ENCODE data around the gene CCBE1.
"Not testable (repeated sequence)": the region's sequence is repeated elsewhere in the genome, so short reads cannot be mapped to it uniquely, and the experiment has no call there.

The CCBE1 gene

DNA sequence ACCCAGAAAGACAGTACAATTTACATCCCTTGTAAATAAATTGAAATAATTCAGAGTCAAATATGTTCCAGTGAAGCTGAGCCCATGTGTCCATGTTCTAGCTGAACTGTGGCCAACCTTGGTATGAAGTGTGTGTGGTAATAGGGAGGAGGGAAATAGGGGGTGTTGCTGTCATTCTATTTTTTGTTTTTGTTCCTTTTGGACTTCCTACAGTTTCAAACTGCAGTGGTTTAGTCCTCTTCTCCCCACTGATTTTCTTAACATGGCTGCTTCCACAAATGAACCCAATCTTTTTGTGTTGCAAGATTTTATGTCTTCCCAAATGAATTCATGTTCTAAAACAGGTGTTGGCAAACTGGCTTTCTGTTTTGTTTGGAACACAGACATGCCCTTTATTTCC lies 156.9 kb downstream of the CCBE1 start:
- DNase-seq (ENCODE audit: low read depth, low spot score) = no peak

DNA sequence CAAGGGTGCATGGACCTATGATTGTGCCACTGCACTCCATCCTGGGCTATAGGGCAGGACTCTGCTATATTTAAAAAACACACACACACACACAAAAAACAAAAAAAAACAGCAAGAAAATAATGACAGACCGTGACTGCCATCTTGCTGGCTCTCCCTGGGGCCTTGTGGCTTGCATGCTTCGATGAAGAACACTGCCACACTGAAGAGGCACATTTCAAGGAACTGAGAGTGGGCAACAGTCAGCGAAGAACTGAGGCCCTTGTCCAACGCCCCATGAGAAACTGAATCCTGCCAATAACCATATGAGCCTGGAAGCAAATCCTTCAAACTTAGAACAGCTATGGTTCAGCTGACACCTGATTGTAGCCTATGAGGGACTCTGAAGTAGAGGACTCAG lies 158.1 kb downstream of the CCBE1 start:
- DNase-seq (ENCODE audit: low read depth, low spot score) = no peak

DNA sequence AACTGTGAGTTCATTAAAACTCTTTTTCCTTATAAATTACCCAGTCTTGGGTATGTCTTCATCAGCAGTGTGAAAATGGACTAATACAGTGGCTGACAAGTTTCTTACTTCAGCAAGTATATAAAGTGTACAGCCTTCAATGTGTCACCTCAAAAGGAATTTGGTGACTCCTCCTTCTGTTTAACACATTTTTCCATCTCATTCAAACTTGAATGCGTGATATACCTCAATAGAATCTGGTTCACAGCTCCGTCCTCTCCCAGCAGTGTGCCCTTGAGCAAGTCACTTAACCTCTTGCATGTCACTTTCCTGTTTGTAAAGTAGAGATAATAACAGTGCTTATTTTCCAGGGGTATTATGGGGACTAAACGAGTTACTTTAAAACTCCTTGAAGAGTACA lies 159.6 kb downstream of the CCBE1 start:
- no peak for DNase-seq (ENCODE audit: low read depth, low spot score)

DNA sequence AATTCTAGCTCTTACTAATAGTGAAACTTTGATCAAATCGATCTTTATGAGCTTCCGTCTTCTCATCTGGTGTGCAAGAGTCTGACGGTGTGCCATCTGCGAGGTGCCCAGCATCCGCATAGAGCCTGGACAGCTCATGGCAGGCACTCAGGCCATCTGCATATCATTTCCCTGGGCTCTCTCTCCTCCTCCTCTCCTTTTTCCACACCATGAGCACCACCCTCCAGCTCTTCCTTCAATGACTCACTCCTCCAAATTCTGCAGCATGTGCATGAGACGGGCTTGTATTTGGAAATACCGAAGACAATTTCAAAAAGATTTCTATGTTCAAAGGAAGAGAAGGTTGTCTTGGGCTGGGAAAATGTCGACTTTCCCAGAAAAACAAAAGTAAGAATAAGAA lies 161.1 kb downstream of the CCBE1 start:
- DNase-seq (ENCODE audit: low read depth, low spot score) = no peak

DNA sequence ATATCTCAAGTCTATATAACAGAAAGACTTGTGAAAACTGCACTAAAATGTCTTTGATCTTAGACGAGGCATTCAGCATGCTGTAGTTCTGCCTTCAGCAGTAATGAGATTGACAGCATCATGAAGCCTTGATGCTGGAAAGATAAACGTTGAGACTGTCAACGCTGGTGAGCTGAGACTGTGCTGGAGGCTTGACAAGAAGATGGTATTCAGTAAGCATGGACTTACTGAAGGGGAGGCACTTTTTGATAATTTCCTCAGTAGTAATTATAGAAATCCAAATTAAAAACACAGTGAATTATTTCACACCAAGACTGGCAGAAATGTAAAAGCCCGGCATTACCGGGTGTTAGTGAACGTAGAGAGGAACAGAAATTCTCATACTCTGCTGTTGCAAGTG lies 162.2 kb downstream of the CCBE1 start:
- DNase-seq (ENCODE audit: low read depth, low spot score) = no peak

DNA sequence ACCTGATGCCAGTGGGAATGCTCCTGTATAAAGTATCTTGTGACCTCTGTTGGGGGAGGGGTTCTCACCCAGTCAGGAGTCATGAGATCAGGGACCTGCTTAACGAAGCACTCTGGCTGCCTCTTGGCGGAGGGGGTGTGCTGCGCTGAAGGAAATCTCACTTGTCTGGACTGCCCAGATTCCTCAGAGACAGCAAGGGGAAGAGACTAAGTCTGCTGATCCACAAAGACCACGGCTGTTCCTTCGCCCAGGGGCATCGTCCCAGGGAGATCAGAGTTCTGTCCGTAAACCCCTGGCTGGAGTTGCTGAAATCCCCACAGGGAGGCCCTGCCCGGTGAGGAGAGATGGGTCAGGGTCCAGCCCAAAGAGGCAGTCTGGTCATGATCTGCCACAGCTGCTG lies 168.4 kb downstream of the CCBE1 start:
- no peak for DNase-seq (ENCODE audit: low read depth, low spot score)

DNA sequence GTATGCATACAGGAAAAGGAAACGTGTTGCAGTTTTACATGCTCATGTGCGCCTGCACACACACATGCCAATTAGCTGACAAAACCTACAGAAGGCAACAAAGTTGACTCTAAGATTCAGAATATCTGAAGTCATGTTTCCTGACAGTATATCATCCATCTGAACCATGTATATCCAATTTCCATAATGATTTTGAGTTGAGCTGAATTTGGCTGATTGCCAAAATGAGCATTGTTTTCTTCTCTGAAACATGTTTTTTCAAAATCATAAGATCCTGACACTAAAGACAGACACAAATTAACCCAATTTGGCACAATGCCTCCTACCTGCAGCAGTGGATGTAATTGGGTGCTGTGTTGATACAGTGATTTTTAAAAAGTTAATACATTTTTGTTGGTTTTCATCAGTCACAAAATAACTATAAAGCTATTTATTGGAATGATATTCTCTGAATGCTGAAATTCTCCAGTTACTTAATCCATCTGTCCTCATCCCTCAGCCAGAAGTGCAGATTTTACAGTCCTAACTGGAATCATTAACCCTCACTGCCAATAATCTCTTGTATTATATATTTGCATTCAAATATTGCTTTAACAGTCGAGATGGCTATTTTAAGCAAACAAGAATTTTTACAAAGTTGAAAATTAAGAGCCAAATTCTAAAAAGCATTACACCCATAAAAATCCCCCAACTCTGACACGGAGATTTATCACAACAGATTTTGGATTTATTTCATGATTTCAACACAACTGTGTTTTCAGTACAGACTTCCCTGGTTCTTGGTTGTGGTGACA lies 176.5 kb downstream of the CCBE1 start:
- DNase-seq (ENCODE audit: low read depth, low spot score) = no peak

DNA sequence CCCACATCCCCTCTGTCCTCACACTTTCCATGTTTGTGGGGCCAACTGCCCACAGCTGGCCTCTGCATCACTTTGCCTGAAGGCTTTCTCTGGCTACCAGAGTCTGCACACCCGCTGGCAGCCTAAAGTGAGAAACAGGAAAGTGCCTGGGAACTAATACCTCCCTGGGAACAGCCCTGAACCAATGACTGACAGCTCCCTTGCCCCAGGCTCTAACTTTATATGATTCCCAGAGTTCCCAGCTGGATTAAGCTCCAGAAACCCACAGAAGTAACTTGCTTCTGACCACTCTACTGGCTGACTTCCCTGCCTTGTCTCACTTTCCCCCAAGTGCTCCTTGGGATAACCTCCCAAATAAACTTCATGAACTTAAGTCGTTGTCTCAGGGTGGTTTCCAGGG lies 178.5 kb downstream of the CCBE1 start:
- DNase-seq (ENCODE audit: low read depth, low spot score) = no peak

DNA sequence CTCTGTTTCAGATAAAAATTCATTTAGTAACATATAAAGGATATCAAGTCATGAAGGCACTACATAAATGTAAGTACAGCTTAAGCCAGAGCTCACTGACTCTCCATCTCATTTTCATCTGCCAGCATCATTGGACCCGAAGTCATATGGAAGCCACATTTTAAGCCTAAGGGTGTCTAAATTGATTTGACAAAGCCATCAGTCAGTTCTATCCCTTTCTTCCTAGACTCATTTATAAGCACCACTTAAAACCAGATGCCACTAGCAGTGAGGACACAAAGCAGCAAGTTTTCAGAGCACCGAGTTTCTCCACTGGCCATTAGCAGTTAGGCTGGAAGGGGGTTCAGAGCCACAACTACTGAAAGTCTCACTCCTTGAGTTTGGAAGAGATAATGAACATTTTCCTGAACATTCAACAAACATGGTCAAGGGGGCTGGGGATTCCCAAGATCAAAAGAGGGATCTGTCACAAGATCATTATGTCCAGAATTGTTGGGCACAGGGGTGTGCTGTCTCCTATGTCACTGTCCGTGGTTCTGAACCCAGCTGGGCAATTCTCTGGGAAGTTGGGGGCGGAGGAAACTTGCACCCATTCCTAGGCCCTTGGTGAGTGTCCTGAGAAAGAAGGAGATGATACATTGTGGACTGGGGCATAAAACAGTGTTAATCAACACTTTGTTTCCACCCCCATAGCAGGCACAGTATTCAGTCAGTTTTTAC lies 179.6 kb downstream of the CCBE1 start:
- DNase-seq (ENCODE audit: low read depth, low spot score) = no peak

DNA sequence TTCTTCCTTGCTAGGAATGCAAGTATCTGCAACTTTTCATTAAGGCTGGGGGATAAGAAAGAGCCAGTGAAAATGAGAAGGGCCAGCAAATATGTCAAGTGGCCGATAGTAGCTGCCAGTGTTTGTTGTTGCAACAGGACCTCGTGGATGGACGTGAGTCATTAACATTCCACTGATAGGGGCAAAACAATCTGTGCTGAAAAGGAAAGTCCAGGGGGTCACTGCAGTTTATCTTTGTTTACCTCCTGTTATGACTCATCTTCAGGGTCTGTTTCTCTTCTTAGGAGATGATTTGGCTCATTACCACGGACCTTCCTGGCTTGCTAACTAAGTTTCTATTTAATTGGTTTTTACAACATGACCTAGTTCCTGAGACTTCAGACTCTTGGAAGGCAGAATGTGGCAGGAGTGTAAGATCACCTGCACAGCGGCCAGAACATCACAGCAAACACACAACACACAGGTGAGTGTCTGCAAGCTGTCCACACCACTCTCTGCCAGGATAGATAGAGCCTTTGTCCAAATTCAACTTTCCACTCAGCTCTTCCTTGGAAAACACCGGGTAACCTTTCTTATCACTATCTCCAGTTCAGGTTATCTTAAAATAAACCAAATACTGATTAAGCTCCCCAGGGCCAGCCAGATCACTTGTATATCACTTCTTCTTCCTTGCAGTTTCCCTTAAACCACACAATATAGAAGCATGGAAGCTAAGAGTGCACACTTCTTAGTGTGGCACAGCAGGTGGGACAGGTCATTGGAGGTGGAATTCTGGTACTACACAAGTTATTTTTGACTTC lies 180.7 kb downstream of the CCBE1 start:
- no peak for DNase-seq (ENCODE audit: low read depth, low spot score)

DNA sequence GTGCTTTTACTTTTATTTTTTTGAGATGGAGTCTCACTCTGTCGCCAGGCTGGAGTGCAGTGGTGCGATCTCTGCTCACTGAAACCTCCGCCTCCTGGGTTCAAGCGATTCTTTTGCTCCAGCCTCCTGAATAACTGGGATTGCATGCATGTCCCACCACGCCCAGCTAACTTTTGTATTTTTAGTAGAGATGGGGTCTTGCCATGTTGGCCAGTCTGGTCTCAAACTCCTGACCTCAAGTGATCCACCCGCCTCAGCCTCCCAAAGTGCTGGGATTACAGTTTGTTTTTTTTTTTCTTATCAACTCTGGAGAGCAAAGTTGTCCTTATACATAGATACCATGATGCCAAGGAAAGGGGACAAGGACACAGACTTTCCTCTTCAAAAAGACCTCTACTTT lies 181.3 kb downstream of the CCBE1 start:
- DNase-seq (ENCODE audit: low read depth, low spot score) = not testable (repeated sequence)

DNA sequence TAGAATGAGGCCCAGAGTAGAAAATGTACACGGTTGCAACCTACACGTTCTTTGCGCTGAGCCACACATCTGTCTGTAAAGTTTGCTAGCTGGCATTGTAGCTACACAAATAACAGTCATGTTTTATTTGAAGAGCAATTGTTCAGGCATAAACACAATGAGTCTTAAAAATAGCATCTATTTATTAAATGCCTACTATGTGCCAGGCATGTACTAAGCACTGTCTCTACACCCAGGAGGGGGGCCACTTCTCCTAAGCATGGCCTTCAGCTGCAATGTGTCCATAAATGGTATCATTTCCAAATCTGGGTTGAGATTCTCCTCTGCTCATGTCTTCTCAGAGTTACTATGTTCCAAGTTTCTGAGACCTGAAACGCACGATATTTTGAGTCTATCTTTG lies 182.1 kb downstream of the CCBE1 start:
- no peak for DNase-seq (ENCODE audit: low read depth, low spot score)

DNA sequence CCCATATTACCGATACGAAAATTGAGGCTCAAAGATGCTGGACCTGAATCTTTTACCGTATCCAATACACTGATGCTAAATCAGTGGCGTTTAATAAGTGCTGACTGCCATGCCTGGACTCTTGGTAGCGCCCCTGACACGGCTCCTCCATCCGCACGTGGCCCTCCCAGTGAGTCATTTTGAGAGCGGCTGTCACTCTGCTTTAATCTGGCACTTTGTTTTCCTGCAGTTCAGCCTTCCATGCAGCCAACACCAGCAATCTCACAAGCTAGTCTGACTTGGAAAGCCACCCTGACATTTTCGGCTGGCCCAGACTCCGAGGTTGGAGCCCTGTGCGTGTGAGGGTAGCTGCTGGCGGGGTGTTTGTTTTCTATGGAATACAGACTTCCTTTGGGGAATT lies 183.0 kb downstream of the CCBE1 start:
- DNase-seq (ENCODE audit: low read depth, low spot score) = no peak

DNA sequence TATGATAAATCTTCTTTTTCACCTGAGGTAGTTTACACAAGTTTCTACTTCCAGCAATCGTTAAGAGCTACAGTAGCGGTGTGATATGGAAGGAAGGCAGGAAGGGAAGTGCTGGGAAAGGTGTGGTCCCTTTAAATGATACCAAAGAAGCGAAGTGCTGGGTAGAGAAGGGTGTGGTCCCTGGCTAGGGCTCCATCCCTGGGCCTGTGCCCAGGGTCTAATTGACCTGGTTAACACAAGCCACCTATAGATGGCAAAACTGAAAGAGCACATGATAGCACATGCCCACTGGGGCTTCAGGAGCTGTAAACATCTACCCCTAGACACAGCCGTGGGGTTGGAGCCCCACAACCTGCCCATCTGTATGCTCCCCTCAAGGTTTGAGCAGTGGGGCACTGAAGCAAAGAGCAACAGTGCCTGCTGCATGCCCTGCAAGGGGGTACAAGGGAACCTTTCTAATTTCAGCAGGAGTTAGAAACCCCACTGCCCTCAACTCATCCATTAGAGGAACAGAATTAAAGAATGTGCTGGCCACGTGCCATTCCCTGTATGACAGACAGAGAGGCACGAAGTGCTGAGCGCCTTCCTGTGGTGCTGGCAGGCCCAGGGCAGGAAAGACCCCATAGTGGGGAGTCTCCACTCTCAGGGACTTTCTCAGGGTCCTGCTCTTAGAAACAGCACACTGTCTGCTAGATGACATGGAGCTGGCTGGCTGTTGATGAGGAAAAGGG lies 185.0 kb downstream of the CCBE1 start:
- DNase-seq (ENCODE audit: low read depth, low spot score) = no peak

DNA sequence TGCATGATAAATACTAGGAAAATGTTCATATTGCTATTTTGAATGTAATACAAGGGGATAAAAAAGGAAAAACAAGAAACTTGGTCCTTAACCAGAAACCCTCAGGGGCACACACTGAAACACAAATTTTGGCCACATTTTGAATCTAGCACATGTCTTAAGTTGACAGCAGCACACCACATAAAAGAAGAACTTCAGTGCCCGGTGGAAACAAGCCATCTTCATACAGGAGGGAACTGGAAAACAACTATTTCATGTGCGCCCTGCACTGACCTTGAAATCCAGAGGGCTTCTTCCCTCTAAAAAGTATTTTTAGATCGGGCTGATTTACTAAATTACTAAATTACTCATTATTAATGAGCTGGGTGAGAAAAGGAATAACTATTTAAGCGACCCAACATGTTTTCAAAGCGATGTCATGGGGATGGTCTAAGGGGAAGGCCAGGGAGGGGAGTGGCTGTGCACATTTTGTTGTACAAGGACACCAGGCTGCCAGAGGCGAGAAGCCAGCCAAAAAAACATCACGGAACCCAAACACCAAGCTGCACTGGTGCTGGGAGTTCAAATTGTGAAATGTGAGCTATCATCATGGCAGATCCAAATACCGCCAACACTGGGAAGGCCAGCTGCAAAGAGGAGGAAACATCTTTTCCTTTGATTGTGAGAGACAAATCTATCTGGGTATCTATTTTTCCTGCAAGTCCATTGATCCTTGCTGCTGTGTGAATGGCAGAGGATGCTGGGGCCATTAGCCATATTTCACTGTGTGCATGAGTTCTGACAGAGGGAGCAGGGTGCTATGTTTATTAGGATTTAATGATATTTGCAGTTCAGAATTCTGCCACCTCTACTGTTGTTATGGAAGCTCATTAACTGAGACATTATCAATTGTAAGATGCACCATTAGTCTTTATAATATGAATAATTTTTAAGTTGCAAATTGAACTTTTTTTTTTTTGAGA lies 187.5 kb downstream of the CCBE1 start:
- no peak for DNase-seq (ENCODE audit: low read depth, low spot score)

DNA sequence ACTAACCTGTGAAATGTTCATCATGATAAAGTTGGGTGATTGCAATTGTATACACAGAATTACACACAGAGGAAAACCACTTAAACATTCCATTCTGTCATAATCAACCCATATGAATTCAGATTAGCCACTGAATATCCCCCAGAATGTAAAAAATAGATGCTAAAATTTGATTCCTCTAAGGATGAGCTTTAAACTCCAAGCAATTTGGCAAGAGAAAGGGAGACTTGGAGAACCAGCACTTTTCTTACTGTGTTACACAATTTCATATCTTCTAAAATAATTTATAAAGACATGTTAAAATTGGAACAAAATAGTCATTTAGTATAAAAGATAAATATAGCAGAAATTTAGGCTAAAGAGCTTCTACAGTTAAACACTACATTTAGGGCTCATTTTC lies 191.9 kb downstream of the CCBE1 start:
- DNase-seq (ENCODE audit: low read depth, low spot score) = no peak

DNA sequence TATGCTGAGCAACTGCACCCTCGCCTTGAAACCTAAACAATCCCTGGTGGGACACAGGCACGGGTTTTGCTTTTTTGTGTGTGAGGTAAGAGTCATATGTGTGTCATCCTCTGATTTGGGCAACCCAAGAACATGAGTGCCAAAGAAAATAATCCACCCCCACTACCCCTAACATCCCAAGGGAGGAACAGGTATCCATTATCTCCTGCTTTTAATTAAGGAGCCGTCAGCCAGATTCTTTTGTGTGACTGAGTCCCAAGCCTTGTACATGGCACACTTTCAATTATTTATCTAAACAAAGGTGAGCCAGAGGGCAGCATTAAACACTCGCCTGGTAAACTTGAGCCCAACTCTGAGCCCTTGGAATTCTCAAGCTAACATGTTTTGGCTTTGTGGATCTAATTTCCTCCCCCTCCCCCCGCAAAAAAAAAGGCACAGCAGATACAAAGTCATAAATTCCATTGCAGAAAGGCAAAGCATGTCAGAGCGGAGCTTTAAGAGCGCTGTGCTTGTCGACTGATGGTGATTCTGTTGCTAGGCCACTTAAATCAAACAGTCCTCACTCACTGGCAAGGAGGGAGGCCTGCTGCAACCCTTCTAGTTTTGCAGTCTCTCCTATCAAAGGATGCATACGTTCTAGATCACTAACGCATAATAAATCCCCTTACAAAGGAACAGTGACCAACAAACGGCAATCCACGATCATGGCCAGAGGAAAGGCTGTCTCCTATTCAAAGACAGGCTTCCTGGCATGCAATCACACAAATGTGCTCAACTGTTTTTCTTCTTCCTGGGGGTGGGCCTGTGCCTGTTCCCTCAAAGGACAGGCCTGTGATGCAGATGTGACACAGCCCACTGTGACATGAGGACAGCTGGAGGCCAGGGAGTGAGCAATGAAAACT lies 194.7 kb downstream of the CCBE1 start:
- DNase-seq (ENCODE audit: low read depth, low spot score) = no peak

DNA sequence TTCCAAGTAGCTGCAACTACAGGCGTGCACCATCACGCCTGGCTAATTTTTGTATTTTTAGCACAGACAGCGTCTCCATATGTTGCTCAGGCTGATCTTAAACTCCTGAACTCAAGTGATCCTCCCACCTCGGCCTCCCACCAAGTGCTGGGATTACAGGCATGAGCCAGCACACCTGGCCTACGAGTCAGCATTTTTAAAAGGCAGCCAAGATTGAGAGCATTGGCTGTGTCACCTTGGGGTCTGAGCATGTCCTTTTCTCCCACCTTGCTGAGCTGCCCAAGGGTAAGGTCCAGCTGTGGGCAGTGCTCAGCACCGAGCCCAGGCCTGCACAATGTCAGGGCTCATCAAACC lies 195.3 kb downstream of the CCBE1 start:
- DNase-seq (ENCODE audit: low read depth, low spot score) = no peak

DNA sequence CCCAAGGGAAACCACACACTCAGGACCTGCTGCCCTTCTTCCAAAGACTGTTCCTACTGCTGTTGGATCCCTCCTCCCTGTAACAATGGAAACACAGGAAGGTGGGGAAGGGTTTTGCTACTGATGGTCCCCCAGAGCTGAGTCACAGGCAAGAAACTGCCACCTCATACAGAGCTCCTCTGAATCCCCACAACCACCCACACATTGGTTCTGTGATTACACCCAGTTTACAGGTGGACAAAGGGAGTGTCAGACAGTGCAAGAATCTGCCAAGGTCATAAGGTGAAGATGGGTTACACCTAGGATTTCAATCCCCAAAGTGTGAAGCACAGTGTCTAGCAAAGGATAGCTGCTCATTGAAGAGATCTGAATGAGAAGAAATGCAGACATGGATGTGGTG lies 196.5 kb downstream of the CCBE1 start:
- DNase-seq (ENCODE audit: low read depth, low spot score) = no peak

All from activated naive CD8-positive, alpha-beta T cell treated with anti-CD3 and anti-CD28 coated beads, Interleukin-2, amount 50 U/mL, for 16 hours (primary cell).